Caki2 (cell line): ENCODE results near the gene MMP21. TPM values are rescaled to one million over a fixed set of nuclear protein-coding genes. Genes with fewer than 3 reads are reported as not detected.

Experiments
- DNase-seq: peaks from one replicate; pipeline ENCODE4 v3.0.0-alpha.2; 2015; ENCODE audit warnings: low read depth
- in situ Hi-C: cut with HindIII; loops from 2 replicates; pipeline ENCODE4 v1.10.0; 2016; ENCODE audit warnings: low sequenced_read_pairs, low pct_unique_long_range_greater_than_20kb, mixed read lengths
- total RNA-seq: library from RNA; depleted of rRNA; stranded (reverse); fragments of >200 nt; shearing (Covaris generic); gene quantifications from 2 replicates; pipeline ENCODE4 v1.2.3, GENCODE V29; 2014; ENCODE audit warnings: low replicate concordance; rRNA removed

MMP21 gene, protein sequence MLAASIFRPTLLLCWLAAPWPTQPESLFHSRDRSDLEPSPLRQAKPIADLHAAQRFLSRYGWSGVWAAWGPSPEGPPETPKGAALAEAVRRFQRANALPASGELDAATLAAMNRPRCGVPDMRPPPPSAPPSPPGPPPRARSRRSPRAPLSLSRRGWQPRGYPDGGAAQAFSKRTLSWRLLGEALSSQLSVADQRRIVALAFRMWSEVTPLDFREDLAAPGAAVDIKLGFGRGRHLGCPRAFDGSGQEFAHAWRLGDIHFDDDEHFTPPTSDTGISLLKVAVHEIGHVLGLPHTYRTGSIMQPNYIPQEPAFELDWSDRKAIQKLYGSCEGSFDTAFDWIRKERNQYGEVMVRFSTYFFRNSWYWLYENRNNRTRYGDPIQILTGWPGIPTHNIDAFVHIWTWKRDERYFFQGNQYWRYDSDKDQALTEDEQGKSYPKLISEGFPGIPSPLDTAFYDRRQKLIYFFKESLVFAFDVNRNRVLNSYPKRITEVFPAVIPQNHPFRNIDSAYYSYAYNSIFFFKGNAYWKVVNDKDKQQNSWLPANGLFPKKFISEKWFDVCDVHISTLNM
- total RNA-seq: not detected in 2 replicates

DNA sequence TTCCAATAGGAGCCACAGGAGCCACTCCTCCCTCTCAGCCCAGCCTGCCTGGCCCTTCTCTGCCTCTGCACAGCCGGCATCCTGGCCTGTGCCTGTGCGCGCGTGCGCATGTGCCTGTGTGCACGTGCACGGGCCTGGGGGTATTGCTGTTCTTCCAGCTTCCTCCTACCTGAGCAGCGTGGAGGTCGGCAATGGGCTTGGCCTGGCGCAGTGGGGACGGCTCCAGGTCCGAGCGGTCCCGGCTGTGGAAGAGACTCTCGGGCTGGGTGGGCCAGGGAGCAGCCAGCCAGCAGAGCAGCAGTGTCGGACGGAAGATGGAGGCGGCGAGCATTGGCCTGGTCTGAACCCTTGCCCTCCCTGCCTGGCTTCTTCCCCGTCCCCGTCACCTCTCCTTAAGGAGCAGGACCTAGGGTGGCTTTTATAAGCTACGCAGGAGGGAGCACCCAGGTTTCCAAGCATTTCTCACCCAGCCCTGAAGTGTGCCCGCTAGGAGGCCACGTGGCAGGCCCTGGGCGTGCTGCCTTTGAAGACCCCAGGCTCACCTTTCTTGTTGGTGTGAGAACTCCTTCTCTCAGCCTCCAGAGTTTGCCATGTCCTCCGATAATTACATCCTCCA lies at the start of gene MMP21:
TSS of gene MMP21 (minus strand) at position 331 of the 616 bp plus-strand sequence. CDS start at position 331, 0 bp downstream.
- DNase-seq: no peak
- in situ Hi-C loops: no loop called here

DNA sequence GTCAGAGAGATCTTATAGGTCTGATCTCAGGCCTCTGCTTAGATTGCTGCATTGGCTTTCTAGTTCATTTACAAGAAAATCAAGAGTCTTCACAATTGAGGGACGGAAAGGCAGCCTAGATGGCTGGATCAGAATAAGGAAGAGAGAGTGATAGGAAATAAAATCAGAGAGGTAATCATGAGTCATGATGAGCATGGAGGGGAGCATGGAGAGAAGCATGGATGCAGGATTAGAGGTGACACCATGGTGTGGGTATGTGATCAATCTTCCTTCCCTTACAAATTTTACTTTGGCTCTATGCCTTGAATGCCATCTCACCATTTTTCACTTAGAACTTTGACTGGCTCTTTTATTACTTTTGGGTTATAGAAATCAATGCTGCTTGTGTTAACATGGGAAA lies 49.1 kb upstream of the MMP21 start:
- in situ Hi-C loops: no loop called here
- DNase-seq: peak; percentile 23

DNA sequence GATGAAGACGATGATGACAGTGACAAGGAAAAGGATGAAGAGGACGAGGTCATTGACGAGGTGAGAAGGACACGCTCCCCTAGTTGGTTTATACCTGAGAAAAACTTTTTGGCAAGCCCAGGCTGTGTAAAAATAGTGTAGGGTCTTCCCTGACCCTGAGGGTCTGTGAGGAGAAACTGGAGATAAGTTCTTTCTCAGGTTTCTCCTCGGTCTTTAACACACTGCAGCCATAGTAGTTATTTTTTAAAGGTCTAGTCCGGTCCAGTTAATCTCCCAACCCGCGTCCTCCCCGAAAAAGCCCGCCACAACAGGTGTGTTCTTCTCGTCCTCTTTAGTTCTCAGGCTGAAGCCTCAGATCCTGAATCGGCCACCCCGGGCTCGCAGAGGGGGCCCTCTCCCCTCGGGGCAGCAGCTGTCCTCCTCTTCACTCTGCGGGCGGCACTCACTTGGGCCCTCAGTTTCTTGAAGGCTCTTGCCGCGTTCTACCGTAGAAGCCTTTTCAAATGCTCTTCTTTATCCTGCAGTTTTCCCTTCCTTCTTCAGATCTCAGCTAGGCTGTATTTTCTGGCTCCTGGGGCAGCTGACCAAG lies 48.1 kb upstream of the MMP21 start:
- in situ Hi-C loops: no loop called here
- DNase-seq: no peak

DNA sequence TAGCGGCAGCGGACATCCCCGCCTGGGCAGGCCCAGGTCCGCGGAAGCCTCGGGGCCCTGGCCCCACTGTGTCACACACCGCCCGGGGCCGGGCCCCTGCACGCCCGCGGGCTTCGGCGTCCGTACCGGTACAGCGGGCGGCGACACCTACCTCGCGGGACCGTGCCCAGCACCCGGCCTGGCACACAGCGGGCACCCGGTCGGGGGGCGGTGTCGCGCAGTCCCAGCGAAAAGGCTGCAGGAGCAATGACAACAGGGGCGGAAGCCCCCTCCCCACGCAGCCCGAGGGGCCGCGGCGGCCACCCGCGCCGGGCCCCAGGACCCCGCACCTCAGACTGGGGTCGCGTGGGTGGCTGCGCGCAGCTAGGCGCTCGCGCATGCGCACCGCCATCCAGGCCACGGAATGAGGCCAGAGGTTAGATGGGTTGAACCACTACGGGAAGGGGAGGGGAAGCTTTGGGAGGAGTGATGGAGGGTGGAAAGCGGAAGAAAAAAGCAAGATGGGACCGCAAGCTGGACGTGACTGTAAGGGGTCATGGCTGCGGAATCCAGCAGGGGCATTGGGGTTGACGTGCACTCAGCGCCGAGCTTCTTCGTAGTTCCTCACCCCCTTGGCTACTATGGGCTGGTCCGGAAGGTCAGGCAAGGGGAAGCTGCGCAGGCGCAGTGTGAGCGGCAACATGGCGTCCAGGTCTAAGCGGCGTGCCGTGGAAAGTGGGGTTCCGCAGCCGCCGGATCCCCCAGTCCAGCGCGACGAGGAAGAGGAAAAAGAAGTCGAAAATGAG lies 47.4 kb upstream of the MMP21 start, which contains the start of the genes BCCIP and UROS:
TSS of gene BCCIP (plus strand) at position 669 of the 785 bp plus-strand sequence. CDS start at position 681, 12 bp downstream.
TSS of gene UROS (minus strand) at position 381 of the 785 bp plus-strand sequence. CDS start 6,759 bp downstream, outside the sequence.
- peak; percentile 90 for DNase-seq
- in situ Hi-C loops: no loop called here

DNA sequence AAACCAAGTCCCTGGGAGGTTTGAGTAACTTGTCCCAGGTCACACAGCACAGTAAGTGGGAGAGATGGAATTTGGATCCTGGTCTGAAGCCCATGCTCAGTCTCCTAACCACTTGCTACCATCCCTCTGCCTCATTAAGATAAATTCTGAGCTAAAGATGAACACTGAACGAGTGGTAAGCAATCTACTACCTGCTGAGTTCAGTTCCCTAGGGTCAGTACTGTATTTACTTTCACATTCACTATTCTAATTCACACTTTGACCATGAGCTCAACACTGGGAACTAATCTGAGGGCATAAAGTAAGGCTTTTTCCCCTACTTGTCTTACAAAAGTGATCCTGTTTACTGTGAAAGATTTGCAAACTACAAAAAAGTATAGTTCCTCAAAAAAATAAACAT lies 45.1 kb upstream of the MMP21 start:
- in situ Hi-C loops: no loop called here
- DNase-seq: no peak

DNA sequence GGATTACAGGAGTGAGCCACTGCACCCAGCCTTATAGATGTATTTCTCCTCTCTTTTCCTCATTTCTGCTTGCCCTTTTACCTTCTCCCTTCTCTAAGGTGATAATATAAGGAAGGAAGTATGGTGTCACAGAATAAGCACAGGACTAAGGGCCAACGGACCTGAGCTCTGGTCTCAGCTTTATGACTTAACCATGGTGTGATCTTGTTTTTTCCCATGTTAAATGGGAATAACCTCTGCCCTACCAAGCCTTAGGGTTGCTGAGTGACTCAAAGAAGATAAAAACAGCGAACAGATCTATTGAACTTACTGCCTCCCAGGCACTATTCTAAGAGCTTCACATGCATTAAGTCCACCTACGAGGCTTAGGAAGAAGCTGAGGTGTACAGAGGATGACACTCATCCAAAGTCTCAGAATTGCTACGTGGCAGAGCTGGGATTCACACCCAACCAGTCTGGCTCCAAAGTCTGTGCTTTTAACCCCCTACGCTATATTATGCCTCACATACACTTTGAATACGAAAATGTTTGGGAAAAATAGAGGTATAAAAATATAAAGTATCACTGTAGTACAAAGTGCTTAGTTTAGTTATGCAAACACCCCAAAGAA lies 41.8 kb upstream of the MMP21 start:
- in situ Hi-C loops: no loop called here
- no peak for DNase-seq

DNA sequence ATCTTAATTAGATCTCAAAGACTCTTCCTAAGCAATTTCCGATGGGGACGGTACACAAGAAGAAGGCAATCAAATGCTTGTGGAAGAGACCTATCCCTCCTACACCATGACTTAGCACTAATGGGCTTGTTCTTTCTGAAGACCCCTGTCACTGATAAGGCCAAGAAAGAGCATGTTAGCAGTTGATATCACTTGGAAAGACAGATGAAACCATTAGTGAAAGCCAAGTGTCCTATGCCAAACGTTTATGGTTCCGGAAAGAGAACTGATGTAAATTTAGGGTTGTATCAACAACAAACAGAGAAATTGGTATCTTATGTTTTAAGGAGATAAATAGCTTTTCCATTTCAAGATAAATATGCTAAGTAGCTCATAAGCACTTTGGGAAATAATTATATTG lies 40.9 kb upstream of the MMP21 start:
- DNase-seq: no peak
- in situ Hi-C loops: no loop called here

DNA sequence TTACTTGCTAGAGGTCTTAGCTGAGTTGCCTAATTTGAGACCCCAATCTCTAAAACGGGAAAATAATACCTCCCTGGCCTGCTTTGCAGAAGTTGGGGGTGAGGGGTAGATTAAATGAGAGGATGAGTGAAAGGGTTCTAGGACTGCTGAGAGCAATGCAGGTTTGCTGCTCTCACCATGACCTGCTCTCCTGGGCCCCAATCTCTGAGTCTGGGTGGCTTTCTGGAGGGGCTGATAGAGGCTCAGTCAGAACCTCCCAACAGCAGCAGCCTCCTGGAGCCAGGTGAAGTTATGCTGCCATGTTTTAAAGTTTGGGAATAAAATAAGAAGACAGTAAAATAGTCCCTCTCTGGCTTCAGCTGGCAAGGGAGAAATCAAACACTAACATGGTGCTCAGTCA lies 40.1 kb upstream of the MMP21 start:
- in situ Hi-C loops: no loop called here
- DNase-seq: no peak

DNA sequence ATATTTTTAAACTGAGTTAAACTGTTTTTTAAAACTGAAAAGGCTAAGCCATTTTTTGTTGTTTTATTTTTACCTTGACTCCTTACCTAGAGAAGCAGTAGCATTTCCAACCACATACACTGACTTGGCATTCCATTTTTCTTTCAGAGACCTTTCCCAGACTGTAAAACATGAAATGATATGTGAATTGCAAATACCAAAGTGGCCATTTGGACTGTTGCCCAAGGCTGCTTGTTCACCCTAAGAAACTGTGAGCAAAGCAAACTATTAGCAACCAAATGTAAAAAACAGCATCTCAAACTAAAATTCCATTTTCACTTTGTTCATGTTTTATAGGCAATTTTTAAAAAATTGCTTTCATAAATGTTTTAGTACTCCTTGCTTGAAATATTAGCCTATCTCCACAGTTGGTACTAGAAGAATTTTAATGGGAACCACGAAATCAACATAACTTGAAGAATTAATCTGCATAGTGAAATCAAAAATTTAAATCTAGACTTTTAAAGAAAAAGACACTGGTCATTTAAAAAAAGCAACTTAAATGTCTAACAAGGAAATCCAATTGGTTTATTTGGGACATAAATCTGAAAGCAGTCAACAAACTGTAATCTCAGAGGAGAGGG lies 36.6 kb upstream of the MMP21 start:
- DNase-seq: no peak
- in situ Hi-C loops: no loop called here

DNA sequence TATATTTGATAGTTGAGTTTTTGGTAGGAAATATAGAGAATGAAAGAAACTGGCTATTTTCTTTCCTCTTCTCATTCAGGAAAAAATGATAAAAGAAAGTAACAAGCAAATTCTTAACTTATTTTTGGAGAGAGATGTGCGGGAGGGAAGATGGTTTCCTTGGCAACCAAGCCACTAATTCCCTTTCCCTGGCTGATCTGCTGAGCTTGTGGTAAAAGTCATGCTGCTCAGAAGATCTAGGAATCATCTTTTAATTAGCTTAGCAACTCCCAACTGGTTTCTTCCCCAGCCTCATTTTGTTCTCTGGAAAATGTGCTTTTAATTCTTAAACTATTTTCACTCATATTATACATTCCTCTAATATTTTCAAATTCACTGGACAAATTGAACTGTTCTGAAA lies 35.6 kb upstream of the MMP21 start:
- in situ Hi-C loops: no loop called here
- no peak for DNase-seq

DNA sequence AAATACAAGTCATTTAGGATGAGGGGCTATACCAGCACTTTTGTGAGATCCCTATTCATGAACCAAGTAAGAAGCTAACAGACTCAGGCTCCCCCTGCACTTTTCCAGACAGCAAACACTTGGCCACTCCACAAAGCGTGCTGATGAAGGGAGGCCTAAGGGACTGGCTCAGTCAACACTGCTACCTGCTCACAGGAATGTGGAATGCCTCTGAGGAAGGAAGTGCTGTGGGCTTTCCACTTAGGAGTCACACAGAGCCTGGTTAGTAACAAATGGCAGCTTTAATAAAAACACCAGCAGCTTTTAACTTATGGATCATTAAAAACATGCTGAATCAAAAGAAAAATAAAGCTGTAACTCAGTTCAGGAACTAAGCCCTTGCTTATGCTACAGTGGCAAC lies 32.4 kb upstream of the MMP21 start:
- DNase-seq: no peak
- in situ Hi-C loops: no loop called here

DNA sequence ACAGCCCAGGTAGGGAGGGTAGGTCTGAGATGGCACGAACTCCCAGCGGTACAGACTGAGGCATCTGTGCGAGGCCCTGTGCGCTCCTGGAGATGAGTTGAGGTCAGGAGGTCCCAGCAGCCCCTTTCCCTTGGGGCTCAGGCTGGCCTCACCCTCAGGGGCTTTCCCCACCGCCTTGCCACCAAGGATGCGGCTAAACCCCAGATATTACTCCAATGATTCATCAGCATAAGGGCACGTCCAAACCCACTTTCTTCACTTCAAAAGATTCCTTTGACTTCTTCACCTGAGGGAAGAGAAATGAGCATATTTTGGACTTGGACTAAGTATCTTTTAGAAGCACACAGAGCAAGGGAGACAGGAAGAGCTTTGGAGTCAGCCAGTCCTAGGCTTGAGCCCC lies 27.1 kb upstream of the MMP21 start:
- DNase-seq: no peak
- in situ Hi-C loops: no loop called here

DNA sequence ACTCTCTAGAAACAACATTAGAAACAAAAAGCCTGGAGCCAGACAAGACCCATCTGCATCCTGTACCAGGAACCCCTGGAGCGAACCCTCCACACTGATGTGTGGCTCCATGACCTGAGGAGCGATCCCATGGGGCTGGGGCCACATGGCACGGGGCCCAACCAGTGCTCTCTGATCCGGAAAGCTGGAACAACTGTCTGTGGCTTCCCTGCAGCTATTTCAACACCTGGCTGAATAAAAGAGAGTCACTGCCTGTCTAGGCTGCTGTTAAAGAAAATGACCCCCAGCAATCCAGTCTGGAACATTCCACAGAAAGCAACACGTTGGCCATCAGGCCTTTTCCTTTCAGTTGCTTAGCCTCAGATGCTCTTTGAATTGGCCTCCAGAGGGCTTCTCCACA lies 26.5 kb upstream of the MMP21 start:
- no peak for DNase-seq
- in situ Hi-C loops: no loop called here

DNA sequence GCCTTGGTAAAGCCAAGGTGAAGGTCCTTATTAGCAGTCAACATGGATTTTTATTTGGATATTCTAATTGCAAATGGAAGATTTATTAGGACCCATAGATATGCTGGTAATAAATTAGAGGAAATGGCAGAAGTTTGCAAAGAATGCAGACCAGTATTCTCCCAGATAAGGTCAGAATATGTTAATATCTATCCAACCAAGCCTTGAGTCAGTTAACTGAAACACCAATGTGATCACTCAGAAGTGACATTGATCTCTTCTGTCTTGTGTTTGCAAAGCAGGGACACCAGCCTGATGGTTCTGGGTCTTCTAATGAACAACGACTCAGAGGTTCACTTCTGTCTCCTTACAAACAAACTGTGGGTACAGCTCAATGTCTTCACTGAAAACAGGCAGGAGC lies 26.0 kb upstream of the MMP21 start:
- no peak for DNase-seq

DNA sequence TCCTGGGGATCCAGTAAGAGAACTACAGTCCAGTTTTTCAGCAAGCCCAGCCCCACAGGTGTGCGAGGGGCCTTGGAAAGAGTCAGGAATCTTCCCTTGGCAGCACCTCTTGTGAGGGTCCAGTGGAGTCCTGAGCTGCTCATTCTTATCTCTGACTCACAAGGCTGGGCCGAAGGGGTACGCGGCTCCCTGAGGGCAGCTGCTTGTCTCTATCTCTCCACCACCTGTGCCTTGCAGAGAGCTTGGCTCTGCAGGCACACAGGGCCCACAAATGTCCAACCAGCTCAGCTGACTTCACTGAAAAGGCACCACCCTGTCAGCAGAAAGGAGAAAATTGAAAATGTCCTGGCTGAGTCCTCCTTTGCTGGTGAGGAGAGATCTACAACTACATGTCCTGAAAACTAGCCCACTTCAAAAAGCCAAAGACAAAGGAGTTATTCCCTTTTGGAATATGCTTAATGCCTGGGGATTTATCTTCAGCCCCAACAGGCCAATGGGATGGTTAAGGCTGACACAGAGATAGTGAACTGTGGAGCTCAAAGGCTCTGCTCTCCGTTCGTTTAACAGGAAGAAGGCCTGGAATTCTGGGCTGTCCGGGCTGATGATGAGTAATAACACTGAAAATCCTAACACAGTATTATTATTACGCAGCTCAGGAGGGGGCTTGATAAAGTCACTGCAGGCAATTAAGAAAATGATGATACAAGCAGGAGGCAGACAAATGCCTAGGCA lies 24.0 kb upstream of the MMP21 start:
- in situ Hi-C loops: no loop called here

More for the DNA sequence above, 26.0 kb upstream of the MMP21 start:
- in situ Hi-C loops: no loop called here

DNA sequence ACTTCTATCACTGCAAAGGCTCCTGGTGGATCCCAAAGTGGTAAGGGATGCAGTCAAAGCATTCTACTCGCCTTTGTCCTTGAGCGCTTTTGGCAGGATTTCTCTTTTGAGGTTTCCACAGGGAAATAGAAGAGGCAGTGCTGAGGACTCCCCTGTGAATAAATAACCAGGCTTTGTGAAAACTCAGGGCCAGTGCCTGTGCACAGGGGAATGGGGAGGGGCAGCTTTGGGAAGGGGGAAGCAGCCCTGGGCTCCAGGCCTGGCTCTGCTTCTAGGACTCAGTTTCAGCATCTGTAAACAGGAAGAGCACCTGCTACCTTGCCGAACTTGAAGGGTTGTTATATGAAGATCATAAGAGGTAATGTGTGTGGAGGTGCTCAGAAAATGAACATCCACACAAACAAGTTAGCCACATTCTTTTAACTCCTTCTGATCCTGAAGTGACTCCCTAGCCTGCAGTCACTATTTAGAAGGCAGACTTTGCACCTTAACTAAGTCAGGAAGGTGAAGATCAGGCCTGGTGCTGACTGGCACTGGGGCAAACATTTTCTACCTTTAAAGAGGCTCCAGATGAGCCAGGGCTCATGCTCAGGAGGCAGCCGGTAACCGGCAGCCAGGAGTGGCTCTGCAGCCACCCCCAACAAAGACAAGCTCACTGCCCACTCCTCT lies 22.5 kb upstream of the MMP21 start:
- in situ Hi-C loops: no loop called here
- DNase-seq: no peak

More for the DNA sequence above, 24.0 kb upstream of the MMP21 start:
- no peak for DNase-seq
